Measurements from ENCODE around the gene ITIH2. TPM values are rescaled to one million over a fixed set of nuclear protein-coding genes. Genes with fewer than 3 reads are reported as not detected.
A peak's percentile ranks its signal among the peaks of the same experiment; 100 is the strongest.

ITIH2 gene
- total RNA-seq, 1 donor from 2014 or later = not detected

- peaks cover 50% of the 10 kb centered on the region for H3K27me3 Mint-ChIP-seq (ENCODE audit: low read depth)
- H3K9me3 Mint-ChIP-seq = no peaks in the 10 kb centered on the region
- H3K4me3 Mint-ChIP-seq = peak overlapping the region; percentile 74
- TF ChIP-seq CTCF (IDR thresholded peaks at IDR 0.05; ENCODE audit: unreplicated experiment) = no peak
- DNase-seq (ENCODE audit: low spot score in 2 of 2, unreplicated experiment in 2 of 2) = no peak
- no peaks in the 10 kb centered on the region for H3K36me3 Mint-ChIP-seq
- peaks cover 20% of the 10 kb centered on the region for H3K4me1 Mint-ChIP-seq
- H3K27ac Mint-ChIP-seq = no peak overlapping the region
Measured at GRCh38 chr10:7665767-7666166, 37.3 kb upstream of the ITIH2 start.

GRCh38 chr10:7666253-7667023, 36.7 kb upstream of the ITIH2 start, which contains the start of gene ITIH5:
Gene ITIH5 (minus strand): TSS chr10:7666966. CDS start chr10:7666892, 74 bp downstream.
- Mint-ChIP-seq H3K9me3 (no peaks in the 10 kb centered on the region), H3K27me3 (ENCODE audit: low read depth) (peaks cover 52% of the 10 kb centered on the region), H3K36me3 (no peaks in the 10 kb centered on the region), H3K4me3 (peak within 1 kb of the TSS; percentile 74), H3K27ac (peak within 1 kb of the TSS; percentile 43), H3K4me1 (peaks cover 22% of the 10 kb centered on the region)
- no peak for TF ChIP-seq CTCF (IDR thresholded peaks at IDR 0.05; ENCODE audit: unreplicated experiment)
- DNase-seq (ENCODE audit: low spot score in 2 of 2, unreplicated experiment in 2 of 2) = peak in 1 of 2 experiments; percentile 23

- peak overlapping the region; percentile 43 for H3K27ac Mint-ChIP-seq
- peak overlapping the region; percentile 72 for H3K4me3 Mint-ChIP-seq
- peaks cover 57% of the 10 kb centered on the region for H3K27me3 Mint-ChIP-seq (ENCODE audit: low read depth)
- TF ChIP-seq CTCF (IDR thresholded peaks at IDR 0.05; ENCODE audit: unreplicated experiment) = no peak
- peaks cover 22% of the 10 kb centered on the region for H3K4me1 Mint-ChIP-seq
- H3K36me3 Mint-ChIP-seq = no peaks in the 10 kb centered on the region
- no peaks in the 10 kb centered on the region for H3K9me3 Mint-ChIP-seq
- peak in 1 of 2 experiments; percentile 41 for DNase-seq (ENCODE audit: low spot score in 2 of 2, unreplicated experiment in 2 of 2)
Measured at GRCh38 chr10:7667262-7668141, 35.6 kb upstream of the ITIH2 start.

GRCh38 chr10:7670157-7670556, 33.0 kb upstream of the ITIH2 start:
- H3K9me3 Mint-ChIP-seq = no peaks in the 10 kb centered on the region
- no peak overlapping the region for H3K4me3 Mint-ChIP-seq
- TF ChIP-seq CTCF (IDR thresholded peaks at IDR 0.05; ENCODE audit: unreplicated experiment) = no peak
- peaks cover 67% of the 10 kb centered on the region for H3K27me3 Mint-ChIP-seq (ENCODE audit: low read depth)
- DNase-seq (ENCODE audit: low spot score in 2 of 2, unreplicated experiment in 2 of 2) = no peak
- H3K27ac Mint-ChIP-seq = no peak overlapping the region
- no peaks in the 10 kb centered on the region for H3K36me3 Mint-ChIP-seq
- peaks cover 21% of the 10 kb centered on the region for H3K4me1 Mint-ChIP-seq

GRCh38 chr10:7672341-7673134, 30.6 kb upstream of the ITIH2 start:
- H3K9me3 Mint-ChIP-seq = no peaks in the 10 kb centered on the region
- peaks cover 71% of the 10 kb centered on the region for H3K27me3 Mint-ChIP-seq (ENCODE audit: low read depth)
- H3K36me3 Mint-ChIP-seq = no peaks in the 10 kb centered on the region
- H3K27ac Mint-ChIP-seq = no peak overlapping the region
- H3K4me1 Mint-ChIP-seq = peaks cover 8% of the 10 kb centered on the region
- DNase-seq (ENCODE audit: low spot score in 2 of 2, unreplicated experiment in 2 of 2) = no peak
- no peak for TF ChIP-seq CTCF (IDR thresholded peaks at IDR 0.05; ENCODE audit: unreplicated experiment)
- H3K4me3 Mint-ChIP-seq = no peak overlapping the region

Data from mesothelial cell of epicardium (in vitro differentiated cells).